Testis (tissue), 3 donors: ENCODE data around the gene TMEM120B. TPM values are rescaled to one million over a fixed set of nuclear protein-coding genes. Genes with fewer than 3 reads are reported as not detected.

ENCODE experiments used
- DNase-seq: peaks from one replicate; pipeline ENCODE4 v3.0.0-alpha.2; 2019
- H3K27ac ChIP-seq, 2 donors: fragments of 200-600 bp; sonication (generic); one replicate each; pipeline ENCODE4 v1.5.1; 2019
- H3K27me3 ChIP-seq: fragments of 200-600 bp; sonication (generic); one replicate; pipeline ENCODE4 v1.5.1; 2019
- H3K36me3 ChIP-seq: fragments of 200-600 bp; sonication (generic); one replicate; pipeline ENCODE4 v1.5.1; 2017; ENCODE audit warnings: low read depth; ENCODE audit errors: missing control alignments
- H3K4me1 ChIP-seq: fragments of 200-600 bp; sonication (generic); one replicate; pipeline ENCODE4 v1.5.1; 2019
- H3K4me3 ChIP-seq, 2 donors: fragments of 200-600 bp; sonication (generic); one replicate each; pipeline ENCODE4 v1.5.1; 2017 to 2019
- H3K9me3 ChIP-seq: fragments of 200-600 bp; sonication (generic); one replicate; pipeline ENCODE4 v1.5.1; 2017
- POLR2A ChIP-seq: fragments of 450-650 bp; IDR thresholded peaks from one replicate; pipeline ENCODE4 v1.6.1; 2017; ENCODE audit warnings: antibody characterized with exemption, mild to moderate bottlenecking, moderate library complexity
- WGBS, 2 donors: methylation state at CpG; one replicate each; pipeline ENCODE4 v1.1.5; 2018; 5-methylcytosine and 5-hydroxymethylcytosine counted together
- intact Hi-C: fragments of 100-400 bp; cut with DNase I; formaldehyde crosslinking; loops from one replicate; pipeline ENCODE4 v1.15.1; 2023; ENCODE audit warnings: low total_unique reads
- polyA plus RNA-seq: library from polyadenylated mRNA; stranded (reverse); fragments of 350-450 nt; fragmentation: Illumina TruSeq; extraction: RNeasy Lipid Tissue Mini Kit (QIAGEN cat#74804); gene quantifications from one replicate; pipeline ENCODE4 v1.2.3, GENCODE V29; 2014; ENCODE audit warnings: low read depth, low replicate concordance; ENCODE audit not compliant: insufficient read depth
- total RNA-seq, 2 donors: library from RNA; depleted of rRNA; stranded (reverse); fragments of >200 nt; gene quantifications; one replicate each; pipeline ENCODE4 v1.2.3, GENCODE V29; 2016
- TF ChIP-seq, protein P1 (sequence below), 3 experiments: fragments of 450-650 bp in 2 of 3; fragments of 200-600 bp in 1 of 3; sonication (generic) in 1 of 3; IDR thresholded peaks; one replicate each; pipeline ENCODE4 v1.5.1; 2016 to 2019; ENCODE audit warnings: antibody characterized with exemption in 3 of 3, mild to moderate bottlenecking in 2 of 3, moderate library complexity in 1 of 3

The TMEM120B gene
- total and polyA plus RNA-seq, 3 donors from 2014 or later = 4.9 to 17.2 (median 16.9) TPM

DNA sequence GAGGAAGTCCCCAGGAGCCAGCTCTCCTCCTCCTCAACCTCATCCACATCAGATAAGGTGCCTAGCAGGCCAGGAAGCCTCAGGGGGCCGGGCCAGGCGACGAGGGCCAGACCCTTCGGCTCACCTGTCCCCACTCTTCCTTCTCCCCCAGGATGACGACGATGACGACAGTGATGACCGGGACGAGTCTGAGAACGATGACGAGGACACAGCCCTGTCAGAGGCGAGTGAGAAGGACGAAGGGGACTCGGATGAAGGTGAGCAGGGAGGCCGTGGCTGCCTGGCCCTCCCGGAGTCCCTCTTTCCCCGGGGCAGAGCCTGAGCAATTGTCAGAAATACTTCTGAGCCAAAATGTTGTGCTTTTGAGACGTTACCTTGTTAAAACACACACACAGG lies 105.1 kb downstream of the TMEM120B start:
- intact Hi-C loops = no loop called here
- WGBS, 2 donors = 91 to 96% methylated on average over 18 of the region's 18 CpGs

GRCh38 chr12:121819212-121819949 lies 106.8 kb downstream of the TMEM120B start:
- H3K27ac ChIP-seq = no peak overlapping the region
- intact Hi-C loops = no loop called here
- no peaks in the 10 kb centered on the region for H3K4me1 ChIP-seq
- no peaks in the 10 kb centered on the region for H3K27me3 ChIP-seq
- H3K36me3 ChIP-seq = no peaks in the 10 kb centered on the region
- no peak for DNase-seq
- H3K4me3 ChIP-seq = no peak overlapping the region
- WGBS, 2 donors = 91 to 94% methylated on average over 11 to 22 of the region's 22 CpGs
- H3K9me3 ChIP-seq = no peaks in the 10 kb centered on the region
- no peak for TF ChIP-seq POLR2A
- TF ChIP-seq, protein P1, sequence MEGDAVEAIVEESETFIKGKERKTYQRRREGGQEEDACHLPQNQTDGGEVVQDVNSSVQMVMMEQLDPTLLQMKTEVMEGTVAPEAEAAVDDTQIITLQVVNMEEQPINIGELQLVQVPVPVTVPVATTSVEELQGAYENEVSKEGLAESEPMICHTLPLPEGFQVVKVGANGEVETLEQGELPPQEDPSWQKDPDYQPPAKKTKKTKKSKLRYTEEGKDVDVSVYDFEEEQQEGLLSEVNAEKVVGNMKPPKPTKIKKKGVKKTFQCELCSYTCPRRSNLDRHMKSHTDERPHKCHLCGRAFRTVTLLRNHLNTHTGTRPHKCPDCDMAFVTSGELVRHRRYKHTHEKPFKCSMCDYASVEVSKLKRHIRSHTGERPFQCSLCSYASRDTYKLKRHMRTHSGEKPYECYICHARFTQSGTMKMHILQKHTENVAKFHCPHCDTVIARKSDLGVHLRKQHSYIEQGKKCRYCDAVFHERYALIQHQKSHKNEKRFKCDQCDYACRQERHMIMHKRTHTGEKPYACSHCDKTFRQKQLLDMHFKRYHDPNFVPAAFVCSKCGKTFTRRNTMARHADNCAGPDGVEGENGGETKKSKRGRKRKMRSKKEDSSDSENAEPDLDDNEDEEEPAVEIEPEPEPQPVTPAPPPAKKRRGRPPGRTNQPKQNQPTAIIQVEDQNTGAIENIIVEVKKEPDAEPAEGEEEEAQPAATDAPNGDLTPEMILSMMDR (IDR thresholded peaks at IDR 0.05) = no peak

More for the DNA sequence above, 105.1 kb downstream of the TMEM120B start:
- Histone ChIP-seq H3K9me3 (no peaks in the 10 kb centered on the region), H3K36me3 (no peaks in the 10 kb centered on the region), H3K27me3 (no peaks in the 10 kb centered on the region), H3K4me3 (no peak overlapping the region), H3K27ac (no peak overlapping the region), H3K4me1 (peaks cover 13% of the 10 kb centered on the region)
- no peak for TF ChIP-seq POLR2A
- TF ChIP-seq, protein P1 (IDR thresholded peaks at IDR 0.05) = no peak
- DNase-seq = no peak

DNA sequence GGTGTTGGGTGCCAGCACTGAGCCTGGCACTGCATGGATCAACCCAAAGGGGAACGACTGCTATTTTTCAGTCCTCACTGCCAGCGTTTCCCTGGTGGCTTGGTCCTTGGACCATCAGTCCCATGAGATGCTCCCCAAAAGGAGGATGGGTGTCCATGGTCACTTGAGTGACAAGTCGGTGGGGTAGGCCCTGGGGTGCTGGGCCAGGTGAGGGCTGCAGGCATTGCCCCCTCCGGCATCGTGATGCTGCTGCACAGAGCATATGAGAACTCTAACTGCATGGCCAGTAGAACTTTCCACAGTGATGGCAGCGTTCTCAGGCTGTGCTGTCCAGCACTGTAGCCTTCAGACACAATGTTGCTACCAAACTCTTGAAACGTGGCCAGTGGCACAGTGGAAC lies 107.5 kb downstream of the TMEM120B start:
- Histone ChIP-seq H3K4me1 (no peaks in the 10 kb centered on the region), H3K27ac (no peak overlapping the region), H3K36me3 (no peaks in the 10 kb centered on the region), H3K9me3 (no peaks in the 10 kb centered on the region), H3K27me3 (no peaks in the 10 kb centered on the region), H3K4me3 (no peak overlapping the region)
- 58 to 70% methylated on average over 5 to 7 of the region's 7 CpGs for WGBS, 2 donors
- intact Hi-C loops = no loop called here
- DNase-seq = no peak
- no peak for TF ChIP-seq POLR2A
- TF ChIP-seq, protein P1 (IDR thresholded peaks at IDR 0.05) = no peak

DNA sequence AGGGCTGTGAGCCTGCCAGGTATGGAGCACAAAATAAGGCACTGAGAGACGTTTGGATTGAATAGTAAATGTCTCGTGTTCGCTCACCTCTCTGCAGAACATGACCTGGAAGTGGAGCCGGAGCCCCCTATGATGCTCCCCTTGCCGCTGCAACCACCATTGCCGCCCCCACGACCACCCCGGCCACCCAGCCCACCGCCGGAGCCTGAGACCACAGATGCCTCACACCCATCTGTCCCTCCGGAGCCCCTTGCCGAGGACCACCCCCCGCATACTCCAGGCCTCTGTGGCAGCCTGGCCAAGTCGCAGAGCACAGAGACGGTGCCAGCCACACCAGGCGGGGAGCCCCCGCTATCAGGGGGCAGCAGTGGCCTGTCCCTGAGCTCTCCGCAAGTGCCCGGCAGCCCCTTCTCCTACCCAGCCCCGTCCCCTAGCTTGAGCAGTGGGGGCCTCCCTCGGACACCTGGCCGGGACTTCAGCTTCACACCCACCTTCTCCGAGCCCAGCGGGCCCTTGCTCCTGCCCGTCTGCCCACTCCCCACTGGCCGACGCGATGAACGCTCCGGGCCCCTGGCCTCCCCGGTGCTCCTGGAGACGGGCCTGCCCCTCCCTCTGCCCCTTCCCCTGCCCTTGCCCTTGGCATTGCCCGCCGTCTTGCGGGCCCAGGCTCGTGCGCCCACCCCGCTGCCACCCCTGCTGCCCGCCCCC lies 110.0 kb downstream of the TMEM120B start:
- H3K27ac ChIP-seq = no peak overlapping the region
- H3K4me1 ChIP-seq = no peaks in the 10 kb centered on the region
- H3K9me3 ChIP-seq = no peaks in the 10 kb centered on the region
- no peak for DNase-seq
- WGBS, 2 donors = 89% methylated on average over 23 to 39 of the region's 39 CpGs
- intact Hi-C loops = no loop called here
- TF ChIP-seq, protein P1 (IDR thresholded peaks at IDR 0.05) = no peak
- no peak for TF ChIP-seq POLR2A
- H3K27me3 ChIP-seq = no peaks in the 10 kb centered on the region
- no peak overlapping the region for H3K4me3 ChIP-seq
- no peaks in the 10 kb centered on the region for H3K36me3 ChIP-seq
